ENCODE data around the gene MGAT3. TPM values are rescaled to one million over a fixed set of nuclear protein-coding genes. Genes with fewer than 3 reads are reported as not detected.

The MGAT3 gene
- total RNA-seq (2022; extraction: Qiagen RNA extraction; ENCODE audit: low read depth), result 0.23 to 0.57 TPM (median 0.36 TPM) in 5 replicates

GRCh38 chr22:39456522-39457197, at the start of gene MGAT3:
Gene MGAT3, plus strand, starts transcription at chr22:39457012. Its CDS starts 30,336 bp downstream, at chr22:39487348.

GRCh38 chr22:39502109-39502788, 45.4 kb downstream of the MGAT3 start, which contains the start of gene MIEF1:
Gene MIEF1, plus strand, starts transcription at chr22:39502290. Its CDS starts 9,005 bp downstream, at chr22:39511295.

DNA sequence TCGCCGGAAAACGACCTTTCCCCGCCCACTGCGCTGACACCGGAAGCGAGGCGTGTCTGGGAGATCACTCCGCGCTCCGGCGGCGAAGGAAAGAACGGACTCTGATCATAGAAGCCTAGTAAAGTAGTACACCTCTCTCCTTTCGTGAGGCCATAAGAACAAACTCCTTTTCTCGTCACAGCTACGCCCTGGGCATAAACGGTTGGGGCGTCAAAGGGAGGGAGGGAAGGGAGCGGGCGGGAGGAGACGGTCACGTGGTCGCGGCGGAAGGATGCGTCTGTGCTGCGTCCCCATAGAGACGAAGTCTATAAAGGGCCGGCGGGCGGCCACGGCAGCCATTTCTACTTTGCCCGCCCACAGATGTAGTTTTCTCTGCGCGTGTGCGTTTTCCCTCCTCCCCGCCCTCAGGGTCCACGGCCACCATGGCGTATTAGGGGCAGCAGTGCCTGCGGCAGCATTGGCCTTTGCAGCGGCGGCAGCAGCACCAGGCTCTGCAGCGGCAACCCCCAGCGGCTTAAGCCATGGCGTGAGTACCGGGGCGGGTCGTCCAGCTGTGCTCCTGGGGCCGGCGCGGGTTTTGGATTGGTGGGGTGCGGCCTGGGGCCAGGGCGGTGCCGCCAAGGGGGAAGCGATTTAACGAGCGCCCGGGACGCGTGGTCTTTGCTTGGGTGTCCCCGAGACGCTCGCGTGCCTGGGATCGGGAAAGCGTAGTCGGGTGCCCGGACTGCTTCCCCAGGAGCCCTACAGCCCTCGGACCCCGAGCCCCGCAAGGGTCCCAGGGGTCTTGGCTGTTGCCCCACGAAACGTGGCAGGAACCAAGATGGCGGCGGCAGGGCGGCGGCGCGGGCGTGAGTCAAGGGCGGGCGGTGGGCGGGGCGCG, 63.7 kb downstream of the MGAT3 start, which contains the start of gene ATF4:
ATF4 (plus strand) TSS at position 337 of the 880 bp plus-strand sequence. CDS start 884 bp downstream, outside the sequence.

GRCh38 chr22:39532215-39533073, 75.6 kb downstream of the MGAT3 start, which contains the start of gene RPS19BP1:
Gene RPS19BP1, minus strand, starts transcription at chr22:39532748. Its CDS starts 10 bp downstream, at chr22:39532738.

Other genes starting within 250 kb of the MGAT3 start
- 2.8 to 3.8 TPM (median 3.3 TPM) in 5 replicates for gene PDGFB, start 212.0 kb upstream of the MGAT3 start, total RNA-seq (2022; extraction: Qiagen RNA extraction; ENCODE audit: low read depth)
- 1,689 to 2,421 TPM (median 1,759 TPM) in 5 replicates for gene RPL3, start 137.4 kb upstream of the MGAT3 start, total RNA-seq (2022; extraction: Qiagen RNA extraction; ENCODE audit: low read depth)
- 9.2 to 13.7 TPM (median 10.8 TPM) in 5 replicates for gene SYNGR1, start 107.0 kb upstream of the MGAT3 start, total RNA-seq (2022; extraction: Qiagen RNA extraction; ENCODE audit: low read depth)
- 7.8 to 11.3 TPM (median 9.7 TPM) in 5 replicates for gene TAB1, start 57.2 kb upstream of the MGAT3 start, total RNA-seq (2022; extraction: Qiagen RNA extraction; ENCODE audit: low read depth)
- 21.4 to 25.7 TPM (median 24.8 TPM) in 5 replicates for gene MIEF1, start 45.3 kb downstream of the MGAT3 start, total RNA-seq (2022; extraction: Qiagen RNA extraction; ENCODE audit: low read depth)
- gene ATF4, start 63.5 kb downstream of the MGAT3 start, total RNA-seq (2022; extraction: Qiagen RNA extraction; ENCODE audit: low read depth), result 342 to 432 TPM (median 372 TPM) in 5 replicates
- gene RPS19BP1, start 75.7 kb downstream of the MGAT3 start, total RNA-seq (2022; extraction: Qiagen RNA extraction; ENCODE audit: low read depth), result 86.8 to 113 TPM (median 105 TPM) in 5 replicates
- 0.02 to 0.06 TPM (median 0.05 TPM) in 5 replicates for gene CACNA1I, start 113.7 kb downstream of the MGAT3 start, total RNA-seq (2022; extraction: Qiagen RNA extraction; ENCODE audit: low read depth)